Measurements from ENCODE around the gene RBM33.

Gene RBM33

DNA sequence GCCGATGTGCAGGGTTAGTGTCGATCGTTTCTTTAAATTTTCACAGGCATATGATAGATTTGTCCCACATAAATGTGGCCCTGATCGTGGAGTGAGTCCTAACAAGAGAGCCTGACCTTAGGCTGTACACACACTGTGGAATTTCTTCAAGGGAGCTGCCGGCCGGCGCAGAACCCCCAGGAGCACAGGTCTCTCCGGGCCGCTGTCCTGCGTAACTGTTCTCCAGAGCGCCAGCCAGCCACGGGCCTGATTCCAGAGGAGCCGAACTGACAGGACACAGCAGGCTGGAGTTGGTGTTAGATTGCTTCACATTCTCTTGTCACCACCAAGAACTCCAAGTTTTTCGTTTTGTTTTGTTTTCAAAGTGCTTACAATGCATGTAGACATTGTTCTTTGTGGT, 130.5 kb downstream of the RBM33 start:
- no peak for DNase-seq (ENCODE audit: low spot score)

DNA sequence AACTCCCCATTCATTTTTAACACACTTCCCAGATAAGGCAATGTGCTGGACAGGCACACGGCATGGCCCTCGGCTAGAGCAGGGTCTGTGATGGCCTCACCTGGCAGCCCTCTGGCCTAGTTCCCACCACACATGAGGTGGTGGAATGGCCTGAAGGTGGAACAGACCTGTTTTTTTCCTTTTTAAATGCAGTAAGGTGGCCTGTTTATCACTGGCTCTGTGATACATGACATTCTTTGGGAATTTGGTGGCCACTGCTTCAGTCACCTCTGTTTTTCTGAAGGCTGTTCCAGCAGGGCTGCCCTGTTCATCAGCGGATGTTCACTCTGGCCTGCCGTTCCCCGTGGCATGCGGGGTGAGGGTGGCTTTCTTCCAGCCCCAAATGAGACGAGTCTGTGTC, 131.2 kb downstream of the RBM33 start:
- no peak for DNase-seq (ENCODE audit: low spot score)

DNA sequence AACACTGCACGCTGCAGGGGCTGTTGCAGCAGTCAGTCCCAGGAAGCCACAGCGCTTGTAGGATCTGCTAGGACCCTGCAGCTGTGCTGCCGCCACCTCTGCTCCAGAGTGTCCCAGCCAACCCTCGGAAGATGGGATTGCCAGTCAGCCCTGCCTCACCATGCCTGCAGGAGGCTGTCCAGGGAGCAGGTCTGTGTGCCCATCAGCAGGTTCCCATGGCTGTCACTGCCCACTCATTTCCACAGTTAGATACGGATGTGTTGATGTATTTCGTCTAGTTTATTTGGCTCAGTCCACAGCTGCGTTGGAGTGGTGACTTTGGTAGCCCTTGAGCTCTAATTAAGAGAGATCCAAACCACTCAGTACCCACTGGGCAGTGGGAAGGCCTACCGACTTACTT, 132.1 kb downstream of the RBM33 start:
- no peak for DNase-seq (ENCODE audit: low spot score)

DNA sequence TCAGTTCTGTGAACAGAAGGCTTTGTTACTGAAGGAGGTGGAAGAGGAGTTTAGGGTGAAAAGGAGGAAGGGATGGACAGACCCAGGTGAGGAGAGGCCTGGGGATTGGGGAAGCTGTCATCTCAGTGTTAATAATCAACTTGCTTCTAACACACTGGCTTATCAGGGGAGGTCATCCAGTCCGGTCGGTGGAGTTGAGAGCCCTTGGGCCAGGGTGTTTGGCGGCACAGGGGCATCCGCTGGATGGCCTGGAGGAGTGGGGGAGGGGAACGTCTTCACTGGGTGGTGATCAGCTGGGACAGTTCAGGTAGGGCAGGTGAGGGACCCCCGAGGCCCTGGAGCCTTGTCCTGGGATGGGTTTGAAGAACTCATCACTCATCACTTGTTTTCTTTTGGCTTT, 133.9 kb downstream of the RBM33 start:
- no peak for DNase-seq (ENCODE audit: low spot score)

DNA sequence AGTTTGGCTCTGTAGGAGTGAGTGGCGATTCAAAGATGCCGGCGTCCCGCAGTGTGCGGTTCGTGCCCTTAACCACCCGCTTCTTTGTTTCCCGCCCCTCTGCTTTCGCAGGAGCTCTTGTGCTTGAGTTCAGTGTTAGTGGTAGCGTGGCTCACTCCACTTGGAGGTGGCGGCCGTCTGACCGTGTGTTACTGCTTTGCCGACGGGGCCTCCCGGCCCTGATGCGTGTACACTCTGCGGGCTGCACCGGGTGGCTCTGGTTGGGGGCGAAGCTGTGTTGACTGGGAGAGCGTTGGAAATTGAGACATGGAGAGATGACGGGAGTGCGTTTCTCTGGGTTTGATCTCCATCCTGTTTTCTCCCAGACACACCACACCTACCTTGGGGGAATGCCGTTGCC, 136.4 kb downstream of the RBM33 start:
- DNase-seq (ENCODE audit: low spot score) = no peak

DNA sequence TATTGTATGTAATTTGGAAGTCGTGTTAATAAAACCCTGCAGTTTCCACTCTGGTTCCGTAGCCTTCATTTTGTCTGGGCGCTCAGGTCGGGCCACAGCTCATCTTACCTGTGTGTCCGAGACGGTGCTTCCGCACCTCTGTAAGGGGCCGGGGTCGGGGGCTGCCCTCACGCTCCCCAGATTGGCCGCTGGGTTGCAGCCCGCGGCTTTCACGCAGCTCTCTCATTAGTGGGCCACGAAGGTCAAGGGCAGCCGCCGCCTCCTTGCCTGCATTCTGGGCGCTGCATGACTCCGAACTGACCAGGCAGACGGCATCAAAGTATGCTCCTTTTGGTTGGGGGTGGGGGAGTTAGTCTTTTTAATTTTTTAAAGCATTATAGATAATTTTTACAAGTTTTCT, 137.0 kb downstream of the RBM33 start:
- no peak for DNase-seq (ENCODE audit: low spot score)

DNA sequence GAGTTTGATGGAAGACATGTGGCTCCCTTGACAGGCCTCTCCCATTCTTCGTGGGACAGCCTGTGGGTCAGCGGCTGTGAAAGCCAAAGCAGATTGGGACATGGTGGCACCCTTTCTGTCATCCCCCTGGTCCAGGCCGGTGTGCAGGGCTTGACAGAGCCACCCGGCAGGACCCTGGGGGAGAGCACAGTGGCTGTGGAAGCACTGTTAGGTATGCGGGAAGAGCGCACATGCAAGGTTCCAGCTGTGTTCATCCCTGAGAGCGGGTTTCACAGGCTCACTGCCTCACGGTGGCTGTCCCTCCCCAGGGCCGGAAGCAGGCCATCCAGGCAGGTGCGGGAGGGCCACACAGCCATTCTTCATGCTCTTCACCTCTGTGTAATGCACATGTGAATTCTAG, 138.0 kb downstream of the RBM33 start:
- no peak for DNase-seq (ENCODE audit: low spot score)

DNA sequence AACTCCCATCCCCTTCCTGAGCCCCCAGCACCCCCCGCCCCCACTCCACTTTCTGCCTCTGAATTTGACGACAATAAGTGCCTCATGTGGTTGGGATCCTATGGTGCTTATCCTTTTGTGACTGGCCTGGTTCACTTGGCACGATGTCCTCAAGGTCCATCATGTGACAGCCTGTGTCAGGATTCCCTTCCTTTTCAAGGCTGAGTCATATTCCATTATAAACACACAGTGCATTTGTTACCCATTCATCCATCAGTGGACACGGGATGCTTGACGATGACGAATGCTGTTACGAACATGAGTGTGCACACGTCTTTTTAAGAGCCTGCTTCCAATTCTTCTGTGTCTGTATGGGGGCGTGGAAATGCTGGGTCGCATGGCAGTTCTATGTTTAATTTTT, 141.1 kb downstream of the RBM33 start:
- DNase-seq (ENCODE audit: low spot score) = no peak

DNA sequence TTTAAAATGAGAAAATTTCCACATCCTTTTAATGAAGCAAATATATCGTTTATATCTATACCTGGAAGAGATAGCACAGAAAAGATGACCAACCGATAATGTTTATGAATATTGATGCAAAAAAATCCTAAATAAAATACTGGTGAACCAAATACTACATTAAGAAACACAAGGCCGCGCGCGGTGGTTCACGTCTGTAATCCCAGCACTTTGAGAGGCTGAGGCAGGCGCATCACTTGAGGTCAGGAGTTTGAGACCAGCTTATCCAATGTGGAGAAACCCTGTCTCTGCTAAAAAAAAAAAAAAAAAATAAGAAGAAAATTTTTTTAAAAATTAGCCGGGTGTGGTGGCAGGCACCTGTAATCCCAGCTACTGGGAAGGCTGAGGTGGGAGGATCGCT, 142.0 kb downstream of the RBM33 start:
- no peak for DNase-seq (ENCODE audit: low spot score)

DNA sequence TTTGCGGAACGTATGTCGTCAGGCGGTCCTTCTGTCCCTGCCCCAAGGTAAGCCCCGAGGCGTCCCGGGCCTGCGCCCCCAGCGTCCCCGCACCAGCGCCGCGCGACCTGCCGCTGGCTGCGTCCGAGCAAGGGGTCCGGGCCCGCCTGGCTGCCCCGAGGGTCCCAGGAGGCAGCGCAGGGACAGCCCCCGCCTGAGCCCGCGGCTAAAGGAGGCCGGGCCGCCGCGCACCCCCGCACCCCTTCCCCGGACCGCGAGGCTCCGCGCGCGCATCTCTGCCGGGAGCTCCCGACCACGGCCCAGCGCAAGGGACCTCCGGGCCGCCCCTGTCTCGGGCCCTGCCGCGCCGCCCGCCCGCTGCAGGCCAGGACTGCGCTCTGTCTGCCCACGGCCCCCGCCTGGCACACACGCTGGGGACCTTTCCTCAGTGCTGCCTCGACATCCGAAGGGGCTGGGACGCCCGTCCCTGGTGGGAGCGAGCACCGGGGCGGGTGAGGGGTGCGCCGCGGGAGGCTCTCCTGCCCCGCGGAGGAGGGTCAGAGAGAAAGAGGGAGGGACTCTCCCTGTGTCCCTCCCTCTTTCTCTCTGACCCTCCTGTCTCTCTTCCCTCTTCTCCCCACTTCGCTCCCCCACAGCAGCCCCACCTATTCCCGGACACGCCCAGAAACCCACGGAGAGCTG, 142.8 kb downstream of the RBM33 start:
- no peak for DNase-seq (ENCODE audit: low spot score)

DNA sequence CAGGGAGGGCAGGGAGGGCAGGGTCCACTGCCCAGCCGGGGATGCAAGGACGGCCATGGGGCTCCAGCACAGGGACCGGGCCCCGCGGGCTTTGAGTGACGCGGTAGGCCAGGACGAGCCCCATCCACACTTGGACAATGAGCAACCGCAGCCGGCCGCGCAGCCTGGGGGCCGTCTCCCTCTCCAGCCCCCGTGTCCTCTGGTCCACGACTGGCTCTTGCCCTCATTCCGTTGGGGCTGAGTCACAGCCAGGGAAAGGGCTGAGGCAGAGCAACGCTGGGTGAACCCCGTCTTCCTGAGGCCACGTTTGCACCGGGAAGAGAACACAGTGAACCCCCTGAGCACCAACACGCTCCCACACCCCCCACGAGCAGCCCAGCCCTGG, 144.1 kb downstream of the RBM33 start:
- DNase-seq (ENCODE audit: low spot score) = no peak

DNA sequence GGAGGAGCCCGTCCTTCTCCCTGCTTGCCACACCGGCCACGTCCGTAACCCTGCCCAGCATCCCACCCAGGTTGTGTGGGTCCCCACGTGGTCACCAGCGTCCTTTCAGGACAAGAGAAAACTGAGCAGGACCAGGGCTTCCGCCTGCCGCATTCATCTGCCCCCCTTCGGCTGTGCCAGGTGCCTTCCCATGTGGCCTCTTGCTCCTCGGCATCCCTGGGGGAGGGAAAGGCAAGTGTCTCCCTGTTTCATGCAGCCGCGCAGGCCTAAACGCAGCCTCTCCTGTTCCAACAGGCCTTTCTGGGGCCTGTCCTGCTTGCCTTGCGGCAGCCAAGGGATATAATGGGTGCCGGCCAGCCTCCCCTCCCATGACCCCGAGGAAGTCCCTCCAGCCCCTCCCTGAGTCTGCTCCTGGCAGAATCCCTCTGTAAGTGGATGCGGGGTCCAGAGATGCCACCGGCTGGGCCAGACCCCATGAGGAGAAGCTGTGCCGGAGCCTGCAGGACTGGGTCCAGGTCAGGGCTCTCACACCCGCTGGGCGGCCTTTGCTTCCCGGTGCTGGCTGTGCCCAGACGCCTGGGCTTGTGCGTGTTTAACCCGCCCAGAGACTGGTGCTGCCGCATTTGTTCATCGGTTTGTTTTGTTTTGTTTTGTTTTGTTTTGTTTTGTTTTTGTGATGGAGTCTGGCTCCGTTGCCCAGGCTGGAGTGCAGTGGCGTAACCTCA, 144.7 kb downstream of the RBM33 start:
- DNase-seq (ENCODE audit: low spot score) = no peak

DNA sequence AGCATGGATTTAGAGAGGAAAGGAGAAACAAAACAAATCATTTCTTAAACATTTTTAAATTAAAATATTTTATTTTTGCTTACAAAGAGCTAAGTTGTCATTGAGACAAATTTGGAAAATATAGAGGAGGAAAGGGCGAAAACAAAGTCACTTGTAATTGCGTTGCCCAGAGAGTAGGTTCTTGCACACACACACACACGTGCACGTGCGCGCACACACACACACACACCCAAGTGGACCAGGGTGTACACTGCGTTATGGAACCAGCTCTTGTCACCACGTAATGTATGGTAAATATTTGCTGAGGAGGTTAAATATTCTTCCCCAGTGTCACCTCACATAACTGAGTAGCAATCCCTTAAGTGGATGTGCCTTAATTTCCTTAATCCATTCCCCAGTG, 146.2 kb downstream of the RBM33 start:
- no peak for DNase-seq (ENCODE audit: low spot score)

DNA sequence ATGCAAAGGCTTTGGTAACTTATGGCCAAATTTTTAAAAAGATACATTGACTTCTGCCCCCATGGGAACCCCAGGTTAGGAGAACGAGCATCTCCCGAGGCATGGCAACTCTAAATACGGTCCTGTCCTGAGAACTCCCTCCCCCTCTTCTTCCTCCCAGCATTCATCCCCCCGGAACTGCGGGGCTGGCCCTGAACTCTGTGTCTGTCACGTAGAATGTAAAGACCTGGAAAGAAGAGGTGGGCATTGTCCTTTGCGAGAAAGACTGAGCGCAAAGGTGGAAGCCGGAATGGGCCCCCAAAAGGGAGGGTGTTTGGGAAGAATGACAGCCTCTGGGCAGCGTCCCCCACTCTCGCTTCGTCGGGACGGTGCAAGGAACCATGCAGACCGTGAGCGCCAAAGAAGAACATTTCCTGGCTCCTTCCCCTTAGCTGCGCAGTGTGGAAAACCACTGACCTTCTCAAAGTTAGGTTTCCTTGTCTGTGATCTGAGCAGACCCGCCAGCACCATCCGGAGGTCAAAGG, 146.8 kb downstream of the RBM33 start:
- no peak for DNase-seq (ENCODE audit: low spot score)

DNA sequence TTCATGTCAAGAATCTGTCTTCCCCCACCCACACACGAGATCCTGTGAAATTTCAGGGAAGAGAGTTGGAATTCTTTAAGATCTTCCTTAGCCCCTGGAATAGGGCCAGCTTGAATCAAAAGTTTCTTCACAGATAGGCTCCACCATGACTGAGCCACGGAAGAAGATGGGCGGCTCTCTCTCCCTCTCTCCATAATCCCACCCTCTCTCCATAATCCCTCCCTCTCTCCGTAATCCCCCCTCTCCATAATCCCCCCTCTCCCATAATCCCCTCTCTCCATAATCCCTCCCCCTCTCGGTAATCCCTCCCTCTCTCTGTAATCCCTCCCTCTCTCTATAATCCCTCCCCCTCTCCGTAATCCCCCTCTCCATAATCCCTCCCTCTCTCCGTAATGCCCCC, 147.4 kb downstream of the RBM33 start:
- DNase-seq (ENCODE audit: low spot score) = no peak

DNA sequence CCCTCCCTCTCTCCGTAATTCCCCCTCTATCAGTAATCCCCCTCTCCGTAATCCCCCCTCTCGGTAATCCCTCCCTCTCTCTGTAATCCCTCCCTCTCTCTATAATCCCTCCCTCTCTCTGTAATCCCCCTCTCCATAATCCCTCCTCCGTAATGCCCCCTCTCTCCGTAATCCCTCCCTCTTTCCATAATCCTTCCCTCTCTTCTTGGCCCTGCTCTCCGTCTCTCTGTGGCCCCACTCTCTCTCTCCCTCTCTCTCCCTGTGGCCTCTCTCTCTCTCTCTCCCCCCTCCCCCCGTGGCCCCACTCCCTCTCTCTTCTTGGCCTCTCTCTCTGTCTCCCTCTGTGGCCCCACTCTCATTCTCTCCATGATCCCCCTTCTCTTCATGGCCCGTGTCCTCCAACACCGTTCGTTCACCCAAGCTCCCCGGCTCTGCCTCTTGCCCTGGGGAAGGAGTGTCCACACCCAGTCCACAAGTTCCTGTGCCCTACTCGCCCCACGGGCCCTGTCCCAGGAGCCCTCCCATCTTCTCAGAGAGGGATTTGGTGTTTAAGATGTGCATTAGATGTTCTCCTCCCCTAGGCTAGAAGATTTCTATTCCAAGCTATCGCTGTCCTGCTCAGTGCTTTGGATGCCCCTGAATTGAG, 148.0 kb downstream of the RBM33 start:
- DNase-seq (ENCODE audit: low spot score) = no peak

DNA sequence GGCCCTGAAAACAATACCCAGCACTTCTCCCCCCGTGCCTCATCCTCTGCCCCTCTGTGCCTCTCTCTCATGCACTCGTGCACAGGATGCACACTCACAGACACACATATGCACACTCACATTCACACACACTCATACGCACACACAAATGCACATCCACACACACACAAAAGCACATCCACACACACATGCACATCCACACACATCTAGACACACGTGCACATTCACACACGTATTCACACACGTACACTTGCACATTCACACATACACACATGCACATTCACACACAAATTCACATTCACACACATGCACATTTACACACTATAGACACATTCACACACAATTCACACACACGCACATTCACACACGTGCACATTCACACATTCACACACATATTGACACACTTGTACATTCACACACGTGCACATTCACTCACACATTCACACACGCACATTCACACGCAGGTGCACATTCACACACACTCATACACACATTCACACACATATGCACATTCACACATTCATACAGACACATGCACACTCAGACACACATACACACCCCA, 148.6 kb downstream of the RBM33 start:
- DNase-seq (ENCODE audit: low spot score) = no peak

DNA sequence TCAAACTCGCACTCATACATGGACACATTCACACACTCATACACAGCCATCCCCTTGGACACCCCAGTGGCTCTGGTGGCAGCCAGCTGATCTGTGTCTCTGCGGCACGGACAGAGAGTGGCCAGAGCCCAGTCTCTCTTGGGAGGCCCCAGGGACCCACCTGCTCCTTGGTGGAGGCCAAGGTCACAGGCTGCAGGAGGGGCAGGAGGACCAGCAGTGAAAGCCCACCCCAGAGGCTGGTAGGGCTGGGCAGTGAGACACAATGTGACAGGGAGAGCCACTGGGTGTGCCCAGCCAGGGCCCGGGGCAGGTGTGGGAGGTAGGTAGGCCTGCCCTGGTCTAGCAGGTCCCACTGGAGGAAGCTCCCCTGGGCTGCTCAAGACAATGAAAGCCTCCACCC, 149.3 kb downstream of the RBM33 start:
- no peak for DNase-seq (ENCODE audit: low spot score)

DNA sequence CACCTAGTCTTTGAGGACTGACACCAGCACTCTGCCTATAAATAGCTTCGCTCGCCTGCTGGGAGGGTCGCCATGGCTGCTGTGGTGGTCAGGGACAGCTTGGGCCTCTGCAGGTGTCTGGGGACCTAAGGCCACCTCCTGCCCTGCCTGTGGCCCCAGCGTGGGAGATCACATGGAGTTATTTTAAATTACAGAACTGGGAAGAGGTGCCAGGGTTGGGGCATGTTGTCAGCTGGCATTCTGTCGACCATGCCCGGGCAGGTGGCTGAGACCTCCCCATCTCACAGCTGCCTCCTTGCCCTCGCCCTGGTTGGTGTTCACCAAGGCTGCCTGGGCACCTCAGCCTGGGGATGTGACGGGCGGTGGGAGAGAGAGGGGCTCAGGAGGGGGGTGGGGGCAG, 149.7 kb downstream of the RBM33 start:
- DNase-seq (ENCODE audit: low spot score) = no peak

DNA sequence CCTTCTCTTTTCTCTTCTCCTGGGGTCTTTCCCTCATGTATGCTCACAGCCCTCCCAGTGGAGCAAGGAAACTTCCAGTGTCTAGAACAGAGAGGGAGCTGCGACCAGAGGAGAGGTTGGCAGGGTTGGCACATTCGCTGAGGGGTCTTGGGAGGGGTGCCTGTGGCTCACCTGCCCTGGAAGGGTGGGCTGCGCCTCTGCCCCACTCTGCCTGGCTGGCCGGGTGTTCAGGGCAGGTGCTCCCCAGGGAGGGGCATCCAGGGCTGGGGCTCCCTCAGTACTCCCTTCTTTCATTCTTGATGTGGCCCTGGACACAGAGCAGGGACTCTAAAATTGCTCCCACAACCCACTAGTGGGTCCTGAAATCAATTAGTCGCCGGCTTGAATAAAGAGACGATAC, 150.9 kb downstream of the RBM33 start:
- peak; percentile 43 for DNase-seq (ENCODE audit: low spot score)

DNA sequence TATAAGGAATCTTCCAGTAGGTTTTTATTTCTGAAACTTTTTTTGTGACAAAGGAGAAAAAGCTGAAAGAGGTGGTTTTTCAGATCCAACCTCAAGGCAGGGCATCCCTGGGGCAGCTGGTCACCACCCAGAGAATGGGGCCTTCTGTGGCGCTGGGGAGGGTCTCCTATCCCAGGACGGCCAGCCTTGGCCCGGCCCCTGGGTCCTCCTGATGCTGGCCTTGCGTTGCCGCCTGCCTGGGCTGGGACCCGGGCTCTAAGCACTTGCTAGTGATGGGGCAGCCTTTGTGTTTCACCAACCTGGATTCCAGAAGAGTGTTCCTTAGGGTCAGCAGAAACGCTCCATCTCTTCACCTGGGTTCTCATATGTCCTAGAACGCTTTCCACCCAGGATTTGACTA, 151.5 kb downstream of the RBM33 start:
- no peak for DNase-seq (ENCODE audit: low spot score)

DNA sequence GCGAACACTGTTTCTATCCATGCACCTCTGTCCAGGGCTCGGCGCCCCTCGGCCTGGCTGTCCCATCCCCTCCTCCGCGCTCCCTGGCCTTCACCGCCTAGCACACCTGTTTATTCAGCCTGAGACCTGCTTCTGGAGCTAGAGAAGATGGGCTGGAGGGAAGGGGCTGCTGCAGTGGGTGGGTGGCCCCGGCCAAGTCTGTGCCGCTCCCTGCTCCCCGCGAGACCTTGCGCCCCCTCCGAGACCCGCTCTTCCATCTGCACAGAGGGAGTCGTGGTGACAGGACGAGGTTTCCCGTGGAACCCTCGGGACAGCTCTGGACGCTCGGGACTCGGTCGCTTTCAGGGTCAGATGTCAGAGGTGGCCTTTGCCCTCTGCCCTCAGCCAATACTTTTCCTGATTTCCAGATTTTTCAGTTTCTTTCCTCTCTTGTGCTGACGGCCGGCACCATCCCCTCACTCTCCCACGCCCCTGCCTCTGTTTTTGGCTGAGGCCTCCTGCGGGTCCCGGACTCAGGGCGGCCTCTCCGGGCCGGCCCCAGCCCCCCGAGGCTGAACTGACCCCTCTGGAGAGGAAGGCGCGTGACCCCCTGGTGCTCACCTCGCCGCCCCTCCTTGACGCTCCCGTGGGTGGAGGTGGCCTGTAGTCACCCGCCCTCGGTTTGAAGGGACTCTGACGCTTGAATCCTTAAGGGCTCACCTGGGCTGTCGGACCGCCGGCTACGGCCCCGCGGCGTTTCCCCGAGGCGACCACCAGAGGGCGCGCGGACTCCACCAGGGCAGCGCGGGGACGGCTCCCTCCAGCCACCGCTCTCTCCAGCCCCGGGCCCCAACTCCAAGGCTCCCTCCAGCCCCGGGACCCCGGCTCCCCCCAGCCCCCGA, 152.2 kb downstream of the RBM33 start:
- DNase-seq (ENCODE audit: low spot score) = peak; percentile 88

All from ecto neural progenitor cell (in vitro differentiated cells).